H54 (cell line): ENCODE measurements around the gene TDP1.
"Not testable (repeated sequence)": the region's sequence is repeated elsewhere in the genome, so short reads cannot be mapped to it uniquely, and the experiment has no call there.

Source experiments
- DNase-seq: peaks from one replicate; pipeline ENCODE4 v3.0.0; 2011; ENCODE audit warnings: low spot score, mixed read lengths; ENCODE audit not compliant: insufficient read length
- FAIRE-seq: peaks from 3 replicates; lab custom pipeline; 2011; peaks lifted over from hg19 to GRCh38; lab: Jason Lieb, UNC
- POLR2A ChIP-seq: IDR thresholded peaks from 2 replicates; pipeline ENCODE4 v1.6.1; 2011; ENCODE audit warnings: low read depth, mild to moderate bottlenecking, low read length

TDP1 gene

DNA sequence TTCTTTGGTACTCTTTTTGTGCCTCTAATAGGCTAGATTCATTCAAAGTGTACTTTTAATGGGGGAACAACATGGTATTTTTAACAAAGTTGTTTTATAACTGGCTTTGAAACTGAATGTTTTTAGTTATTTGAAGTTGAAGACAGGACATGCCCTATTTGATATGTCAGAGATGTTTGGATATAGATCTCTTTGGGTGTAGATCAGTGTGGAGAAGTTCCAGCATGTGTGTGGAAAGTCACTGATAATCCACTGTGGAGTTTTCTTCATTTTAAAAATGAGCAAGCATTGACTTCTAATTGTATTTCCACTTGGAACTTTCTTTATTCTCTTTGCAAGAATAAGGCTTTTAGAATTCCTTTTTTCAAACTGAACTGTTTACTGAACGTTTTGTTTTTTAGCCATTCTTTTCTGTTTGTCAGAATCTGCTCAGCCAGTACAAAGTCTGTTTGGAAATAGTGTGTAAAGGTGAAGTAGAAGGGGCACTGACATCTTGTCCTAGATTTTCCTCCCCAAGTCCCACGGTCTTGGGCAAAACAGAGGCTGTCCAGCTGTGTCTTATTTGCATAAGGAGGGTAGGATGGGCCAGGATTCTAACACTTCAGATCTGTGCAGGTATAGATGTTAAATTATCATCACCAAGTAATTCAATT is 35.0 kb downstream of the TDP1 start:
- no peak for DNase-seq
- peak; percentile 27 for FAIRE-seq
- TF ChIP-seq POLR2A: no peak

DNA sequence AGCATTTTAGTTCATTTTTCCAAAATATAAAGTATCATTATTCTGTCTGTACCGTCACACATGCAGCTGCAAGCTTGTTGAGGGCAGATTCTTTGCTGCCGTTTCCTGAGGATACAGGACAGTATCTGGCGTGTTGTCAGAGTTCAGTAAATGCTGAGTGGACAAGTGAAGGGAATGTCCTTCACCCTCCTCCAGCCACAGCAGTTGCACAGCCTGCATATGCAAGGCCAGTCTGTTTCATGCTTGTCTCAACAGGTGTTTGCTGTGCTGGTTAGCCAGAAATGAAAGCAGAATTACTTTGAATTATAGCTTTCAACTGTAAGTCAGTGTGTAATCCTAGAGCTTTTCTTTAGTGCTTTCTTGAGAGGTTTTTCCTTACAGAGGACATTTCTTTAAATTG is 36.5 kb downstream of the TDP1 start:
- no peak for DNase-seq
- no peak for TF ChIP-seq POLR2A
- FAIRE-seq: peak; percentile 38

- no peak for TF ChIP-seq POLR2A
- DNase-seq (no peak), FAIRE-seq (no peak)
Measured at GRCh38 chr14:89996963-89997362, 41.2 kb downstream of the TDP1 start.

- no peak for DNase-seq
- TF ChIP-seq POLR2A: no peak
- no peak for FAIRE-seq
Measured at GRCh38 chr14:90000935-90001334, 45.2 kb downstream of the TDP1 start.

GRCh38 chr14:90003526-90004307 is 48.0 kb downstream of the TDP1 start:
- DNase-seq: no peak
- no peak for FAIRE-seq
- no peak for TF ChIP-seq POLR2A

DNA sequence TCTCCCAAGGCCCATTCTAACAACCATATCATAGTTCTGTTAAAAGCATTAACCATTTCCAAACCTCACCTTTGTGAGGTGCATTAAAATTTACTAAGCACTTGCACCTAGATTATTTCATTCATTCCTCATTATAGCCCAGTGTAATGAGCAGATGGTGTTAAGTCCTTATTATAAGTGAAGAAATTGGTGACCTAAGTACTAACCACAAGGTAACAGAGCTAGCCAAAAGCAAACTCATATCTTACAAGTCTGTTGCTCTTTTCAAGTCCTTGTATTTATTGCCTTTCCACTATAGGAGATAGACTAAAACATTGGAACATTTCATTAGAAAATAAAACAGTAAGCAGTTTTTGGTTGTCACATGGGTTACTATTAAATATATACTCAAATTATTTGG is 49.7 kb downstream of the TDP1 start:
- DNase-seq (no peak), FAIRE-seq (no peak)
- TF ChIP-seq POLR2A: no peak

- DNase-seq: no peak
- no peak for FAIRE-seq
- TF ChIP-seq POLR2A: no peak
Measured at GRCh38 chr14:90005939-90006530, 50.3 kb downstream of the TDP1 start.

GRCh38 chr14:90017371-90017770 is 61.6 kb downstream of the TDP1 start:
- DNase-seq (no peak), FAIRE-seq (no peak)
- no peak for TF ChIP-seq POLR2A

DNA sequence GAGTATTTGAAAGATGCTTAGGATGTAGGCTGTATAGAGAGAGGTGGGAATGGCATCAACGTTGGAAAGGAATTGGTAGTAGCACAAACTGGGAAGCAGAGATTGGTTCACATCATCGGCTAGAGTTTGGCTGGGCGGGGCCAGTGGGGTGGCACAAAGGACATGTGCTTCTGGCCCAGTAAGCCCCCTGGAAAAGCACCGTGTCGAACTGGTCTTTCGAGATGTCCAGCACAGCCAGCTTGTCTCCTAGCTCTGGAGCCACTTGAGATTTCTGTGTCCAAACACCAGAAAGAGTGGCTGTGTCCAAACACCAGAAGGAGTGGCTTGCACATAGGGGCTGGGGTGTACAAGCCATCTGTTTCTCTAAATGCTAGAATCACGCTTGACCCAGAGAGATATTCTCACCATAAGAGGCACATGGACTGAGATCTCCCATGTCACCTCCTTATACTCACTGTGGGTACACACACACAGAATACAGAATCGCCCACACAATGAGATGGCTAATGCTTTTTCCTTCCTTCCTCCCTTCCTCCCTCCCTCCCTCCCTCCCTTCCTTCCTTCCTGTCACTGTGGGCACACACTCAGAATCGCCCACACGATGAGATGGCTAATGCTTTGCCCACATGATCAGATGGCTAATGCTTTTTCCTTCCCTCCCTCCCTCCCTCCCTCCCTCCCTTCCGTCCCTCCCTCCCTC is 64.2 kb downstream of the TDP1 start:
- no peak for TF ChIP-seq POLR2A
- FAIRE-seq (no peak), DNase-seq (no peak)

DNA sequence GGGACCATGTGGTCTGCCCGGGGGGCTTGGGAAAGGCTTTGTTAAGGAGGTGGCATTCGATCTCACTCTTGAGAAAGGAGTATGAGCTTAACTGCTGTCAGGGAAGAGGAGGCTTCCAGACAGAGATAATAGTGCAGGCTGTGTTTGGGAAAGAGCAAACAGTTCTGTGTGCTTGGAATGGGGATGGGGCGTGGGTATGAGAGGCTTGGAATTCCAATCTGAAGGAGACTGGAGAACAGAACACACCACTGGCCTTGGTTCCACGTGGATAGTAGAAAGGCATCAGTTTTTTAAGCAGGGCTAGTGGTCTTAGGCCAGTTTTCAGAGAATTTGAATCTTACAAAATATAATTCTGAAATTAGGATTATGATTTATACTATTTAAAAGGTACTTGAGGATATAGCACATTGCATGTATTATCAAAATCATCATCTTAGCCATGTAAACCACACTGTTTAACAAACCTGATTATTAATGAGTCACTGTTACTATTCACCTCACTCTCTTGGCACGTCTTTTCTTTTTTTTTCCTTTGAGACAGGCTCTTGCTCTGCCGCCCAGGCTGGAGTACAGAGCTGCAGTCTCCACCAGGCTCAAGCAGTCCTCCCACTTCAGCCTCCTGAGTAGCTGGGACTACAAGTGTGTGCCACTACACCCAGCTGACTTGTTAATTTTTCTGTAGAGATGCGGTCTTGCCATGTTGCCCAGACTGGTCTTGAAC is 67.6 kb downstream of the TDP1 start:
- no peak for TF ChIP-seq POLR2A
- FAIRE-seq (no peak), DNase-seq (no peak)

DNA sequence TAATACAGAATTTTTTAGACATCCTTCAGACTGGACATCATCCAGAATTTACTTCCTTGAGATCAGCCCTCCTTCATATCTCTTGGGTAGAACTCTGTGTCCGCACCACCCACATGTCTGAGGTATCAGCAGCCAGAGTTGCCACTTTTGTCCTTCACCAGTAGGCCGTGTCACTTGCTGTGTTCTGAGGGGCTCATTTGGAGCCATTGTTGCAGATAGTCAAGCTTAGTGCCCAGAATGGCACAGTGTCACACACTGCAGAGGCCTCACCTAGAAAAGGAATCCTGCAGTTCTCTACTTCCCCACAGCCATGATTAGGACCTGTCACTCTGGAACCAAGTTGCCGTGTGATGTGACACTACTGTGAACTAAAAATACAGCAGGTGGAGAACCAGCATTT is 69.2 kb downstream of the TDP1 start:
- DNase-seq (no peak), FAIRE-seq (no peak)
- TF ChIP-seq POLR2A: no peak

- not testable (repeated sequence) for FAIRE-seq, DNase-seq
Measured at GRCh38 chr14:90026608-90027007, 70.9 kb downstream of the TDP1 start.

DNA sequence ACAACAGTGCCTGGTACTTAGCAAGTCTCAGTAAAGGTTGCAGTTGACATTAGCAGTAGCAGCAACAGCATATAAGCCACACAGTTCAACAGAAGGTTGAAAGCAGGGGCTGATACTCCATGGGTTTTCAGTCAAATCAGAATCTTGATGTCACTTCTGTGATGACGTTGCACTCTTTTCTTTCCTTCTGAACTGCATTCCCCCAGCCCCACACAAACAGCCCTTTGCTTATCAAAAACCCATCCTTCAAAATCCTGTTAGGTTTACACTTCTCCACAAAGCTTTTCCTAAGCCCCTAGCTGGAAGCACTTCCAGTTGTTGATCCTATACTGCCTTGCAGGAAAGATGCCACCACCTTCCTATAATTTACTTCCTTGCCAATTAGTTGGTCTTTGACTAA is 72.1 kb downstream of the TDP1 start:
- DNase-seq (no peak), FAIRE-seq (no peak)
- no peak for TF ChIP-seq POLR2A
